WI38 (cell line): ENCODE data around the gene OR4E2.
"Not testable (repeated sequence)": the region's sequence is repeated elsewhere in the genome, so short reads cannot be mapped to it uniquely, and the experiment has no call there.

Source experiments
- H3K4me3 ChIP-seq: 2 replicates; pipeline ENCODE4 v1.5.1; 2011; ENCODE audit warnings: low read depth, mild to moderate bottlenecking, control low read depth, low read length
- CTCF ChIP-seq: IDR thresholded peaks from 2 replicates; pipeline ENCODE4 v1.5.1; 2012; ENCODE audit warnings: low read depth, mild to moderate bottlenecking, control low read depth, low read length

Gene OR4E2

GRCh38 chr14:21653331-21653885 is at the start of gene OR4E2:
OR4E2 (plus strand) TSS chr14:21653835; CDS start chr14:21665083, 11,248 bp downstream.
- TF ChIP-seq CTCF, result no peak
- H3K4me3 ChIP-seq, result no peak within 1 kb of the TSS

GRCh38 chr14:21612324-21612723 is 41.3 kb upstream of the OR4E2 start:
- TF ChIP-seq CTCF, result no peak
- H3K4me3 ChIP-seq, result no peak overlapping the region

- no peak for TF ChIP-seq CTCF
- H3K4me3 ChIP-seq, result no peak overlapping the region
Measured at GRCh38 chr14:21614240-21614639, 39.4 kb upstream of the OR4E2 start.

GRCh38 chr14:21617614-21618013 is 36.0 kb upstream of the OR4E2 start:
- TF ChIP-seq CTCF, result no peak
- no peak overlapping the region for H3K4me3 ChIP-seq

GRCh38 chr14:21626491-21627230 is 27.0 kb upstream of the OR4E2 start:
- no peak overlapping the region for H3K4me3 ChIP-seq
- TF ChIP-seq CTCF, result no peak

GRCh38 chr14:21630503-21630902 is 23.1 kb upstream of the OR4E2 start:
- H3K4me3 ChIP-seq, result not testable (repeated sequence)

- no peak for TF ChIP-seq CTCF
- H3K4me3 ChIP-seq, result no peak overlapping the region
Measured at GRCh38 chr14:21631084-21631483, 22.6 kb upstream of the OR4E2 start.
